Activated CD8-positive, alpha-beta memory T cell treated with anti-CD3 and anti-CD28 coated beads, Interleukin-2, amount 50 U/mL, for 4 hours (primary cell): ENCODE results near the gene DHRS13.
"Not testable (repeated sequence)": the region's sequence is repeated elsewhere in the genome, so short reads cannot be mapped to it uniquely, and the experiment has no call there.

Experiments used
- DNase-seq: peaks from one replicate; pipeline ENCODE4 v3.0.0-alpha.2; 2020

Gene DHRS13

GRCh38 chr17:28934508-28934907 is 31.6 kb upstream of the DHRS13 start:
- not testable (repeated sequence) for DNase-seq

GRCh38 chr17:28929787-28930186 is 26.9 kb upstream of the DHRS13 start:
- DNase-seq, result no peak

- DNase-seq, result peak; percentile 26
Observed at GRCh38 chr17:28928061-28928460, 25.2 kb upstream of the DHRS13 start.

- no peak for DNase-seq
Observed at GRCh38 chr17:28926786-28927185, 23.9 kb upstream of the DHRS13 start.

- DNase-seq, result no peak
Observed at GRCh38 chr17:28926366-28926765, 23.5 kb upstream of the DHRS13 start.

GRCh38 chr17:28925912-28926365 is 23.1 kb upstream of the DHRS13 start:
- DNase-seq, result peak; percentile 32

- no peak for DNase-seq
Observed at GRCh38 chr17:28920201-28920600, 17.3 kb upstream of the DHRS13 start.

- no peak for DNase-seq
Observed at GRCh38 chr17:28918295-28918694, 15.4 kb upstream of the DHRS13 start.

GRCh38 chr17:28917465-28917864 is 14.6 kb upstream of the DHRS13 start:
- DNase-seq, result no peak

GRCh38 chr17:28917029-28917428 is 14.2 kb upstream of the DHRS13 start:
- no peak for DNase-seq

GRCh38 chr17:28916302-28916934 is 13.5 kb upstream of the DHRS13 start:
- DNase-seq, result peak; percentile 54

GRCh38 chr17:28912938-28913333 is 10.1 kb upstream of the DHRS13 start:
- no peak for DNase-seq

GRCh38 chr17:28912281-28912937 is 9.5 kb upstream of the DHRS13 start:
- no peak for DNase-seq

- DNase-seq, result no peak
Observed at GRCh38 chr17:28911411-28912045, 8.6 kb upstream of the DHRS13 start.

GRCh38 chr17:28910534-28910933 is 7.7 kb upstream of the DHRS13 start:
- DNase-seq, result no peak

- DNase-seq, result no peak
Observed at GRCh38 chr17:28908640-28909167, 5.8 kb upstream of the DHRS13 start.

- DNase-seq, result no peak
Observed at GRCh38 chr17:28907709-28908475, 5.0 kb upstream of the DHRS13 start.

GRCh38 chr17:28906706-28907438 is 4.0 kb upstream of the DHRS13 start:
- DNase-seq, result no peak

- DNase-seq, result no peak
Observed at GRCh38 chr17:28906276-28906675, 3.4 kb upstream of the DHRS13 start.

GRCh38 chr17:28904800-28905199 is 1.9 kb upstream of the DHRS13 start:
- no peak for DNase-seq

- not testable (repeated sequence) for DNase-seq
Observed at GRCh38 chr17:28903546-28903841, 615 bp upstream of the DHRS13 start.
